ENCODE results near the gene MYMK. TPM values are rescaled to one million over a fixed set of nuclear protein-coding genes. Genes with fewer than 3 reads are reported as not detected.

Gene MYMK
- total and polyA plus RNA-seq, 2 of the 8 experiments (the other 6 are each of a cell fraction or from before 2014, with no cell fraction given), result not detected

DNA sequence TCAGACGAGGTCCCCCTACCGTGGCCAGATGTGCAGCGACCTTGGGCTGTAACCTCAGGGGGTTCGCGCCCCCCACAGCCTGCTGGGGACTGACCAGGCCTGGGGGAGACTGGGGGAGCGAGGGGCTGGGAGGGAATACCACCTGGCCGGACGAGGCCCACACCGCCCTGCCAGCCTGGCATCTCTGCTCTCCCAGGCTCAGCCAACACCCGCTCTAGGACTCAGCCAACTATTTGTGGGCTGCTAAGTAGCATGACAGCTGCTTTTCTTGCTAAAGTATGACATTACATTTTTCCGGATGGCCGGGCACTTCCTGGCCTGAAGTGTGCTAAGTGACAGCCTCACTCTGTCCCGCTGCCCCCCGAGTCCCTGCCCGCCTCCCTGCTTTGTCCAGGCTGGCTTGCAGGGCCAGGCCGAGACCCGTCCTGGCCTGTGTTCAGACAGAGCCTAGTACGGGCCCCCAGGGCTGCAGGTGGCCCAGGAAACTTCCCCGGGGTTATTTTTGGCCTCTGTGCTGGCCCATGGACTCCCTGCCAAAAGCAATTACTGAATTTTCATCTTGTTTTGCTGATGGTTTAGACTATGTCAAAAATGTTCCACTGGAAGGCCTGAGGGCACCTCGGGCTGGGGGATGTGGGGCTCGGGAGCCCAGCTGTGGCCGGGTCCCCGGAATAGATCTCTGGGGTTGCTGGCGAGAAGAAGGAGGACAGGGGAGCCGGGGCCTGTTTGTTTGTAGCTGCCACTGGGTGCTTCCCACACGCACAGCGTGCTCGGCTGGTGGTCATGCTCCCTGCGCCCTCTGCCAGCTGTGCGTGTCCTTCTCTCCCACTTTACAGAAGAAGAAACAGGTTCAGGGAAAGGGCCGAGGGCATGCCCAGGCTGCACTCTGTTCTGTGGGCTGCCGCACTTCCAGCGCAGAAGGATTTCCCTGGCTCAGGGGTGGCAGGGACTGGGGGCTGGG, 32.4 kb downstream of the MYMK start:
- Histone ChIP-seq H3K4me1 (replicated peaks in 1 of 4; ENCODE audit: control insufficient read depth in 3 of 4, insufficient read depth in 4 of 4, low read length in 3 of 4) (no peaks in the 10 kb centered on the region; a peak in 1 of 7 replicates), H2AK5ac (ENCODE audit: low read depth, low read length) (no peak overlapping the region), H3K79me1 (ENCODE audit: low read depth, low read length) (peaks cover 2% of the 10 kb centered on the region; the same call in 1 of the 2 replicates), H3K18ac (ENCODE audit: extremely low read depth, low read length) (no peak overlapping the region; the same call in 1 of the 2 replicates), H2BK12ac (ENCODE audit: low read depth, low read length) (no peak overlapping the region), H2BK15ac (ENCODE audit: low read length) (no peak overlapping the region), H3K9me3 (ENCODE audit: insufficient read depth in 2 of 2, low read depth in 1 of 2, low read length in 1 of 2) (peaks cover 0 to 2% of the 10 kb centered on the region in 2 experiments; a peak in 1 of 4 replicates), H3K23me2 (ENCODE audit: low read depth, low read length) (peaks cover 9% of the 10 kb centered on the region), H3K14ac (ENCODE audit: insufficient read length) (no peak overlapping the region), H2BK120ac (replicated peaks; ENCODE audit: low read depth, low read length) (no peak overlapping the region), H3K27me3 (replicated peaks in 1 of 4; ENCODE audit: control insufficient read depth in 3 of 4, extremely low read depth in 1 of 4, insufficient read depth in 3 of 4, low read length in 3 of 4) (no peaks in the 10 kb centered on the region), H3K4ac (replicated peaks; ENCODE audit: insufficient read length, low read depth, low read length) (no peak overlapping the region), H3K36me3 (ENCODE audit: control insufficient read depth in 2 of 4, insufficient read depth in 4 of 4, low read length in 3 of 4) (peaks cover 0 to 3% (median 0%) of the 10 kb centered on the region in 4 experiments; a peak in 1 of 8 replicates), H2BK20ac (ENCODE audit: low read length) (no peak overlapping the region), H3K23ac (ENCODE audit: insufficient read length) (no peak overlapping the region), H3K79me2 (ENCODE audit: control insufficient read depth in 1 of 2, insufficient read depth in 2 of 2, low read length in 2 of 2) (no peaks in the 10 kb centered on the region), H4K8ac (ENCODE audit: extremely low read depth, insufficient read depth, low read length) (no peak overlapping the region; the same call in 1 of the 2 replicates), H4K5ac (ENCODE audit: insufficient read length, low read depth, low read length) (no peak overlapping the region), H2AFZ (ENCODE audit: low read length) (no peak overlapping the region), H4K20me1 (replicated peaks in 1 of 2; ENCODE audit: control insufficient read depth in 1 of 2, insufficient read depth in 2 of 2, low read length in 2 of 2) (peaks cover 0 to 8% of the 10 kb centered on the region in 2 experiments), H3K9ac (replicated peaks in 1 of 4; ENCODE audit: extremely low read depth in 1 of 4, low read depth in 3 of 4, low read length in 3 of 4) (no peak overlapping the region), H4K91ac (replicated peaks; ENCODE audit: insufficient read length, low read length) (peak overlapping the region; percentile 74), H2BK5ac (ENCODE audit: low read depth, low read length) (no peak overlapping the region), H3K27ac (ENCODE audit: low read depth, low read length) (no peak overlapping the region), H3K4me3 (ENCODE audit: extremely low read depth in 1 of 4, insufficient read depth in 2 of 4, low read depth in 3 of 4, low read length in 4 of 4) (no peak overlapping the region), H3K56ac (replicated peaks; ENCODE audit: insufficient read length, low read depth, low read length) (no peak overlapping the region), H3K4me2 (ENCODE audit: insufficient read depth in 1 of 2, low read depth in 2 of 2, low read length in 2 of 2) (no peak overlapping the region)
- CTCF ChIA-PET (ENCODE audit: partially characterized antibody), result interaction anchor here (0.9 to 2.7 kb wide), 2 partner anchors 23 to 235 kb away, joined by 3 to 7 read pairs; no protein-coding TSS in a partner anchor
- WGBS, 2 experiments (ENCODE audit: extremely low coverage in 1 of 2, insufficient coverage in 1 of 2, insufficient read length in 1 of 2, insufficient replicate concordance in 2 of 2, low coverage in 1 of 2, low lambda C conversion rate in 2 of 2, missing lambda C conversion rate in 1 of 2), result 90% methylated on average over 27 of the region's 33 CpGs; no CpG with 5 or more reads in 1 of the 2 experiments
- FAIRE-seq (no peak), DNase-seq (ENCODE audit: low read depth in 1 of 2, low spot score in 2 of 2) (no peak)
- POLR2A ChIA-PET (ENCODE audit: partially characterized antibody), result interaction anchor here (1.5 kb wide), 1 partner anchor 136 kb away, joined by 3 read pairs; the partner anchor contains the start of genes SURF1 and SURF2
- no peak for TF ChIP-seq POU5F1 (IDR thresholded peaks at IDR 0.05; ENCODE audit: low read depth, low read length)
- TF ChIP-seq SP1 (IDR thresholded peaks at IDR 0.05; ENCODE audit: low read depth, low read length), result no peak
- TF ChIP-seq SP4 (IDR thresholded peaks at IDR 0.05; ENCODE audit: low read length), result no peak
- TF ChIP-seq, protein P1, sequence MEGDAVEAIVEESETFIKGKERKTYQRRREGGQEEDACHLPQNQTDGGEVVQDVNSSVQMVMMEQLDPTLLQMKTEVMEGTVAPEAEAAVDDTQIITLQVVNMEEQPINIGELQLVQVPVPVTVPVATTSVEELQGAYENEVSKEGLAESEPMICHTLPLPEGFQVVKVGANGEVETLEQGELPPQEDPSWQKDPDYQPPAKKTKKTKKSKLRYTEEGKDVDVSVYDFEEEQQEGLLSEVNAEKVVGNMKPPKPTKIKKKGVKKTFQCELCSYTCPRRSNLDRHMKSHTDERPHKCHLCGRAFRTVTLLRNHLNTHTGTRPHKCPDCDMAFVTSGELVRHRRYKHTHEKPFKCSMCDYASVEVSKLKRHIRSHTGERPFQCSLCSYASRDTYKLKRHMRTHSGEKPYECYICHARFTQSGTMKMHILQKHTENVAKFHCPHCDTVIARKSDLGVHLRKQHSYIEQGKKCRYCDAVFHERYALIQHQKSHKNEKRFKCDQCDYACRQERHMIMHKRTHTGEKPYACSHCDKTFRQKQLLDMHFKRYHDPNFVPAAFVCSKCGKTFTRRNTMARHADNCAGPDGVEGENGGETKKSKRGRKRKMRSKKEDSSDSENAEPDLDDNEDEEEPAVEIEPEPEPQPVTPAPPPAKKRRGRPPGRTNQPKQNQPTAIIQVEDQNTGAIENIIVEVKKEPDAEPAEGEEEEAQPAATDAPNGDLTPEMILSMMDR (IDR thresholded peaks at IDR 0.05; ENCODE audit: control extremely low read depth in 1 of 3, insufficient read depth in 1 of 3, low read depth in 1 of 3, low read length in 3 of 3), result no peak
- no peak for TF ChIP-seq POLR2A (IDR thresholded peaks at IDR 0.05; ENCODE audit: control extremely low read depth in 1 of 2, low read depth in 2 of 2, low read length in 2 of 2)
- no peak for TF ChIP-seq SP2 (IDR thresholded peaks at IDR 0.05; ENCODE audit: low read length)
- TF ChIP-seq YY1 (IDR thresholded peaks at IDR 0.05; ENCODE audit: low read depth, low read length), result no peak
- TF ChIP-seq FOSL1 (IDR thresholded peaks at IDR 0.05; ENCODE audit: insufficient read depth, low read depth, low read length), result no peak
- TF ChIP-seq TBP (IDR thresholded peaks at IDR 0.05; ENCODE audit: low read depth, low read length), result no peak
- TF ChIP-seq BRCA1 (IDR thresholded peaks at IDR 0.05; ENCODE audit: low read depth, low read length), result no peak
